ENCODE measurements around the gene TSPAN4.

TSPAN4 gene

GRCh38 chr11:821512-822371 is 20.9 kb upstream of the TSPAN4 start:
- TF ChIP-seq CTCF (IDR thresholded peaks at IDR 0.05; ENCODE audit: low read depth, low read length, missing control alignments) = no peak
- Histone ChIP-seq H3K36me3 (replicated peaks) (peaks cover 20% of the 10 kb centered on the region), H3K4me3 (ENCODE audit: low read depth, low read length) (no peak overlapping the region), H3K27ac (no peak overlapping the region), H3K27me3 (replicated peaks) (no peaks in the 10 kb centered on the region)
- no peak for DNase-seq
- in situ Hi-C loops (cut with HindIII; ENCODE audit: low pct_ligation_motif_present, low sequenced_read_pairs) = no loop called here

- H3K36me3 ChIP-seq (replicated peaks) = peaks cover 20% of the 10 kb centered on the region
- DNase-seq = no peak
- no peak for TF ChIP-seq CTCF (IDR thresholded peaks at IDR 0.05; ENCODE audit: low read depth, low read length, missing control alignments)
- no peak overlapping the region for H3K4me3 ChIP-seq (ENCODE audit: low read depth, low read length)
- in situ Hi-C loops (cut with HindIII; ENCODE audit: low pct_ligation_motif_present, low sequenced_read_pairs) = no loop called here
- H3K27me3 ChIP-seq (replicated peaks) = no peaks in the 10 kb centered on the region
- H3K27ac ChIP-seq = no peak overlapping the region
Measured at GRCh38 chr11:823441-824291, 19.0 kb upstream of the TSPAN4 start.

GRCh38 chr11:824292-824880 is 18.3 kb upstream of the TSPAN4 start:
- Histone ChIP-seq H3K27ac (no peak overlapping the region), H3K36me3 (replicated peaks) (peaks cover 20% of the 10 kb centered on the region), H3K27me3 (replicated peaks) (no peaks in the 10 kb centered on the region), H3K4me3 (ENCODE audit: low read depth, low read length) (no peak overlapping the region)
- DNase-seq = no peak
- in situ Hi-C loops (cut with HindIII; ENCODE audit: low pct_ligation_motif_present, low sequenced_read_pairs) = no loop called here
- no peak for TF ChIP-seq CTCF (IDR thresholded peaks at IDR 0.05; ENCODE audit: low read depth, low read length, missing control alignments)

- TF ChIP-seq CTCF (IDR thresholded peaks at IDR 0.05; ENCODE audit: low read depth, low read length, missing control alignments) = no peak
- Histone ChIP-seq H3K36me3 (replicated peaks) (peaks cover 20% of the 10 kb centered on the region), H3K27me3 (replicated peaks) (no peaks in the 10 kb centered on the region), H3K4me3 (ENCODE audit: low read depth, low read length) (no peak overlapping the region), H3K27ac (no peak overlapping the region)
- in situ Hi-C loops (cut with HindIII; ENCODE audit: low pct_ligation_motif_present, low sequenced_read_pairs) = no loop called here
- no peak for DNase-seq
Measured at GRCh38 chr11:824942-825341, 17.7 kb upstream of the TSPAN4 start.

- TF ChIP-seq CTCF (IDR thresholded peaks at IDR 0.05; ENCODE audit: low read depth, low read length, missing control alignments) = no peak
- in situ Hi-C loops (cut with HindIII; ENCODE audit: low pct_ligation_motif_present, low sequenced_read_pairs) = no loop called here
- H3K4me3 ChIP-seq (ENCODE audit: low read depth, low read length) = no peak overlapping the region
- DNase-seq = no peak
- no peaks in the 10 kb centered on the region for H3K27me3 ChIP-seq (replicated peaks)
- H3K27ac ChIP-seq = no peak overlapping the region
- peaks cover 20% of the 10 kb centered on the region for H3K36me3 ChIP-seq (replicated peaks)
Measured at GRCh38 chr11:825366-826226, 17.1 kb upstream of the TSPAN4 start.
